Duodenal mucosa (tissue), 2 donors: ENCODE measurements around the gene CHIC1.
A peak's percentile ranks its signal among the peaks of the same experiment; 100 is the strongest.
"Not testable (repeated sequence)": the region's sequence is repeated elsewhere in the genome, so short reads cannot be mapped to it uniquely, and the experiment has no call there.

Experiments
- H3K27ac ChIP-seq: one replicate; pipeline ENCODE4 v1.7.0; 2013; ENCODE audit warnings: low read depth, low read length
- H3K27me3 ChIP-seq, 2 donors: one replicate each; pipeline ENCODE4 v1.7.0; 2013; ENCODE audit warnings: low read length in 2 of 2, control low read depth in 1 of 2; ENCODE audit not compliant: insufficient read depth in 2 of 2, control insufficient read depth in 1 of 2
- H3K36me3 ChIP-seq, 2 donors: one replicate each; pipeline ENCODE4 v1.7.0; 2013; ENCODE audit warnings: low read length in 2 of 2, control low read depth in 1 of 2; ENCODE audit not compliant: insufficient read depth in 2 of 2, control insufficient read depth in 1 of 2
- H3K4me1 ChIP-seq, 2 donors: one replicate each; pipeline ENCODE4 v1.7.0; 2013; ENCODE audit warnings: low read length in 2 of 2, control low read depth in 1 of 2; ENCODE audit not compliant: insufficient read depth in 2 of 2, control insufficient read depth in 1 of 2
- H3K4me3 ChIP-seq, 2 donors: one replicate each; pipeline ENCODE4 v1.7.0; 2013; ENCODE audit warnings: low read length in 2 of 2, low read depth in 1 of 2
- H3K9ac ChIP-seq, 2 donors: one replicate each; pipeline ENCODE4 v1.7.0; 2013; ENCODE audit warnings: low read length in 2 of 2, low read depth in 1 of 2
- H3K9me3 ChIP-seq, 2 donors: one replicate each; pipeline ENCODE4 v1.7.0; 2013; ENCODE audit warnings: low read length in 2 of 2, control low read depth in 1 of 2; ENCODE audit not compliant: control insufficient read depth in 1 of 2

The CHIC1 gene

GRCh38 chrX:73562984-73563737 lies at the start of gene CHIC1:
TSS of gene CHIC1 (plus strand) at chrX:73563197. CDS start at chrX:73563285, 88 bp downstream.
- H3K9ac ChIP-seq: peak within 1 kb of the TSS; percentile 43 to 61
- peak within 1 kb of the TSS; percentile 86 to 88 for H3K4me3 ChIP-seq
- no peaks in the 10 kb centered on the region for H3K36me3 ChIP-seq
- H3K27ac ChIP-seq: peak within 1 kb of the TSS; percentile 73
- H3K9me3 ChIP-seq: no peaks in the 10 kb centered on the region
- H3K4me1 ChIP-seq: peaks cover 0 to 6% of the 10 kb centered on the region in 2 donors
- no peaks in the 10 kb centered on the region for H3K27me3 ChIP-seq

GRCh38 chrX:73522823-73523222 lies 40.2 kb upstream of the CHIC1 start:
- H3K9me3 ChIP-seq, H3K9ac ChIP-seq, H3K4me3 ChIP-seq, H3K4me1 ChIP-seq, H3K27me3 ChIP-seq, H3K36me3 ChIP-seq, H3K27ac ChIP-seq: not testable (repeated sequence)

GRCh38 chrX:73524906-73525305 lies 38.1 kb upstream of the CHIC1 start:
- no peak overlapping the region for H3K4me3 ChIP-seq
- no peaks in the 10 kb centered on the region for H3K36me3 ChIP-seq
- H3K9ac ChIP-seq: no peak overlapping the region
- H3K9me3 ChIP-seq: no peaks in the 10 kb centered on the region
- no peaks in the 10 kb centered on the region for H3K27me3 ChIP-seq
- H3K27ac ChIP-seq: no peak overlapping the region
- no peaks in the 10 kb centered on the region for H3K4me1 ChIP-seq

- H3K36me3 ChIP-seq: no peaks in the 10 kb centered on the region
These were observed 36.9 kb upstream of the CHIC1 start for GRCh38 chrX:73525928-73526690.

GRCh38 chrX:73531655-73532054 lies 31.3 kb upstream of the CHIC1 start:
- not testable (repeated sequence) for H3K27me3 ChIP-seq, H3K9me3 ChIP-seq, H3K9ac ChIP-seq

More at GRCh38 chrX:73525928-73526690, 36.9 kb upstream of the CHIC1 start:
- Histone ChIP-seq H3K27me3 (no peaks in the 10 kb centered on the region), H3K4me3 (no peak overlapping the region), H3K9ac (no peak overlapping the region), H3K9me3 (no peaks in the 10 kb centered on the region), H3K4me1 (no peaks in the 10 kb centered on the region), H3K27ac (no peak overlapping the region)

GRCh38 chrX:73556159-73556558 lies 6.8 kb upstream of the CHIC1 start:
- Histone ChIP-seq H3K4me3 (no peak overlapping the region), H3K9me3 (no peaks in the 10 kb centered on the region), H3K9ac (no peak overlapping the region), H3K27me3 (no peaks in the 10 kb centered on the region), H3K4me1 (no peaks in the 10 kb centered on the region), H3K27ac (no peak overlapping the region), H3K36me3 (no peaks in the 10 kb centered on the region)

More at GRCh38 chrX:73531655-73532054, 31.3 kb upstream of the CHIC1 start:
- H3K36me3 ChIP-seq, H3K4me1 ChIP-seq, H3K4me3 ChIP-seq, H3K27ac ChIP-seq: not testable (repeated sequence)

GRCh38 chrX:73561801-73562200 lies 1.2 kb upstream of the CHIC1 start:
- no peak overlapping the region for H3K4me3 ChIP-seq
- H3K4me1 ChIP-seq: peaks cover 0 to 6% of the 10 kb centered on the region in 2 donors
- H3K9me3 ChIP-seq: no peaks in the 10 kb centered on the region
- H3K27ac ChIP-seq: no peak overlapping the region
- H3K27me3 ChIP-seq: no peaks in the 10 kb centered on the region
- H3K9ac ChIP-seq: no peak overlapping the region
- no peaks in the 10 kb centered on the region for H3K36me3 ChIP-seq

GRCh38 chrX:73562458-73562857 lies 539 bp upstream of the CHIC1 start:
- Histone ChIP-seq H3K4me3 (peak overlapping the region; percentile 86 to 88), H3K9ac (peak overlapping the region in 1 of 2 donors; percentile 25), H3K9me3 (no peaks in the 10 kb centered on the region), H3K27me3 (no peaks in the 10 kb centered on the region), H3K27ac (no peak overlapping the region), H3K4me1 (peaks cover 0 to 6% of the 10 kb centered on the region in 2 donors), H3K36me3 (no peaks in the 10 kb centered on the region)

GRCh38 chrX:73563738-73564068 lies 706 bp downstream of the CHIC1 start:
- H3K27me3 ChIP-seq: no peaks in the 10 kb centered on the region
- H3K36me3 ChIP-seq: no peaks in the 10 kb centered on the region
- H3K4me3 ChIP-seq: peak overlapping the region; percentile 86 to 88
- no peaks in the 10 kb centered on the region for H3K9me3 ChIP-seq
- H3K27ac ChIP-seq: peak overlapping the region; percentile 73
- H3K4me1 ChIP-seq: peaks cover 0 to 6% of the 10 kb centered on the region in 2 donors
- peak overlapping the region; percentile 43 to 61 for H3K9ac ChIP-seq

- Histone ChIP-seq H3K27me3 (no peaks in the 10 kb centered on the region), H3K4me1 (no peaks in the 10 kb centered on the region), H3K4me3 (no peak overlapping the region), H3K36me3 (no peaks in the 10 kb centered on the region), H3K27ac (no peak overlapping the region), H3K9ac (no peak overlapping the region), H3K9me3 (no peaks in the 10 kb centered on the region)
These were observed 14.4 kb downstream of the CHIC1 start for GRCh38 chrX:73577361-73577760.
